Neural cell (in vitro differentiated cells): ENCODE measurements around the gene YWHAG.

Source experiments
- CTCF ChIP-seq: fragments of 450-650 bp; IDR thresholded peaks from 2 replicates; pipeline ENCODE4 v1.5.1; 2014; ENCODE audit warnings: antibody characterized with exemption, mild to moderate bottlenecking, moderate library complexity; ENCODE audit not compliant: poor library complexity, severe bottlenecking
- EP300 ChIP-seq: fragments of 450-650 bp; conservative IDR thresholded peaks from 2 replicates; pipeline ENCODE4 v1.6.1; 2014; ENCODE audit warnings: antibody characterized with exemption, mild to moderate bottlenecking, moderate library complexity; ENCODE audit not compliant: poor library complexity, severe bottlenecking
- EZH2 ChIP-seq: fragments of 200-600, 300-800 bp; shearing (Covaris generic), sonication (generic); IDR thresholded peaks from 2 replicates; pipeline ENCODE4 v1.6.1; 2014; ENCODE audit warnings: antibody characterized with exemption, low read length, borderline replicate concordance, mild to moderate bottlenecking; ENCODE audit not compliant: insufficient read depth, poor library complexity, severe bottlenecking

DNA sequence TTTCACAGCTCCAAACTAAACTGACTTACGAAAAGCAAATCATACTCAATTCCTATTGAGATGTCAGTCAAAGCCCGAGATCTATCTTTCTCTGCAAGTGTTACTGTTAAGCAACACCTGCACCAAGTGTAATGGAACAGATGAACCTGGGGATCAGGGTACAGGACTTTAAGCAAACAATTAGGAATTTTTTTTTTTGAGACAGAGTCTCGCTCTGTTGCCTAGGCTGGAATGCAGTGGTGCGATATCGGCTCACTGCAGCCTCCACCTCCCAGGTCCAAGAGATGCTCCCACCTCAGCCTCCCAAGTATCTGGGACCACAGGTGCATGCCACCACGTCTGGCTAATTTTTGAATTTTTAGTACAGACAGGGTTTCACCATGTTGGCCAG is 14.9 kb downstream of the YWHAG start:
- TF ChIP-seq CTCF: no peak
- TF ChIP-seq EZH2: no peak
- TF ChIP-seq EP300: no peak
